Measurements from ENCODE around the gene NLRC3.

- TF ChIP-seq TAF1 (IDR thresholded peaks at IDR 0.05; ENCODE audit: borderline replicate concordance, low read depth, low read length) (no peak), CTCF (IDR thresholded peaks at IDR 0.05) (no peak), RAD21 (IDR thresholded peaks at IDR 0.05; ENCODE audit: low read length) (no peak), RFX5 (IDR thresholded peaks at IDR 0.05; ENCODE audit: low read length) (no peak)
Measured at GRCh38 chr16:3542601-3543373, 34.4 kb downstream of the NLRC3 start.
